HepG2 (cell line): Measurements from ENCODE around the gene CAVIN2.

Experiments
- EP300 ChIP-seq, 3 experiments: sonication (generic) in 1 of 3; formaldehyde crosslinking in 1 of 3; IDR thresholded peaks; 2 replicates each; pipeline versions ENCODE4 v1.5.1 to v1.6.1; 2011 to 2020; ENCODE audit warnings: low read depth in 2 of 3, low read length in 2 of 3, borderline replicate concordance in 1 of 3, improper control_type of control experiment in 1 of 3, mild to moderate bottlenecking in 1 of 3, missing genetic modification reagents in 1 of 3, moderate library complexity in 1 of 3
- EZH2 ChIP-seq: conservative IDR thresholded peaks from 2 replicates; pipeline ENCODE4 v1.6.1; 2012; ENCODE audit warnings: mild to moderate bottlenecking, low read depth, low read length, moderate library complexity

DNA sequence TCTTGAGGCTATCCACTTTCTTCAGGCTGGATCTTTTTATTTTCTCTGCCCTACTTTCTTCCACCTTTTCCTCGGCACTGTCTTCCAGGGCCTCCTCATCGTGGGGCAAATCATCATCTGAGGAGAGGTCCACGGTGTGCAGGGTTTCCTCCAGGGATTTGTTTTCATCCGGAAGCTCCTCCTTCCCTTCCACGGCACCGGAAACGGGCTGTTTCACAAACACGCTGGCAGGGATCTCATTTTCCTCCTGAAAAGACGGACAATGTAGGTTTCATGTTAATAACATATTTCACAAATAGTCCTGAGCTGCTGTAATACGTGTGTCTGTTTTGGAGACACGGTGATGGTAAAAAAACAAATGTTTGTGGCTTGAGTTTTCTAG, 10.4 kb downstream of the CAVIN2 start:
- TF ChIP-seq EP300 (IDR thresholded peaks at IDR 0.05; ENCODE audit: low read depth in 2 of 2, low read length in 2 of 2), result no peak
- TF ChIP-seq EP300 (CRISPR knock-in tag; IDR thresholded peaks at IDR 0.05; ENCODE audit: borderline replicate concordance), result no peak
- no peak for TF ChIP-seq EZH2
